HG02571 (cell line): ENCODE results near the gene WAPL.
"Not testable (repeated sequence)": the region's sequence is repeated elsewhere in the genome, so short reads cannot be mapped to it uniquely, and the experiment has no call there.

ENCODE experiments used
- ATAC-seq: cut with Tn5 transposase; IDR thresholded peaks from one replicate; pipeline ENCODE4 v1.9.1; 2021; ENCODE audit warnings: mild to moderate bottlenecking, moderate library complexity; ENCODE audit not compliant: unreplicated experiment

WAPL gene, protein sequence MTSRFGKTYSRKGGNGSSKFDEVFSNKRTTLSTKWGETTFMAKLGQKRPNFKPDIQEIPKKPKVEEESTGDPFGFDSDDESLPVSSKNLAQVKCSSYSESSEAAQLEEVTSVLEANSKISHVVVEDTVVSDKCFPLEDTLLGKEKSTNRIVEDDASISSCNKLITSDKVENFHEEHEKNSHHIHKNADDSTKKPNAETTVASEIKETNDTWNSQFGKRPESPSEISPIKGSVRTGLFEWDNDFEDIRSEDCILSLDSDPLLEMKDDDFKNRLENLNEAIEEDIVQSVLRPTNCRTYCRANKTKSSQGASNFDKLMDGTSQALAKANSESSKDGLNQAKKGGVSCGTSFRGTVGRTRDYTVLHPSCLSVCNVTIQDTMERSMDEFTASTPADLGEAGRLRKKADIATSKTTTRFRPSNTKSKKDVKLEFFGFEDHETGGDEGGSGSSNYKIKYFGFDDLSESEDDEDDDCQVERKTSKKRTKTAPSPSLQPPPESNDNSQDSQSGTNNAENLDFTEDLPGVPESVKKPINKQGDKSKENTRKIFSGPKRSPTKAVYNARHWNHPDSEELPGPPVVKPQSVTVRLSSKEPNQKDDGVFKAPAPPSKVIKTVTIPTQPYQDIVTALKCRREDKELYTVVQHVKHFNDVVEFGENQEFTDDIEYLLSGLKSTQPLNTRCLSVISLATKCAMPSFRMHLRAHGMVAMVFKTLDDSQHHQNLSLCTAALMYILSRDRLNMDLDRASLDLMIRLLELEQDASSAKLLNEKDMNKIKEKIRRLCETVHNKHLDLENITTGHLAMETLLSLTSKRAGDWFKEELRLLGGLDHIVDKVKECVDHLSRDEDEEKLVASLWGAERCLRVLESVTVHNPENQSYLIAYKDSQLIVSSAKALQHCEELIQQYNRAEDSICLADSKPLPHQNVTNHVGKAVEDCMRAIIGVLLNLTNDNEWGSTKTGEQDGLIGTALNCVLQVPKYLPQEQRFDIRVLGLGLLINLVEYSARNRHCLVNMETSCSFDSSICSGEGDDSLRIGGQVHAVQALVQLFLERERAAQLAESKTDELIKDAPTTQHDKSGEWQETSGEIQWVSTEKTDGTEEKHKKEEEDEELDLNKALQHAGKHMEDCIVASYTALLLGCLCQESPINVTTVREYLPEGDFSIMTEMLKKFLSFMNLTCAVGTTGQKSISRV (N-terminal part only)

DNA sequence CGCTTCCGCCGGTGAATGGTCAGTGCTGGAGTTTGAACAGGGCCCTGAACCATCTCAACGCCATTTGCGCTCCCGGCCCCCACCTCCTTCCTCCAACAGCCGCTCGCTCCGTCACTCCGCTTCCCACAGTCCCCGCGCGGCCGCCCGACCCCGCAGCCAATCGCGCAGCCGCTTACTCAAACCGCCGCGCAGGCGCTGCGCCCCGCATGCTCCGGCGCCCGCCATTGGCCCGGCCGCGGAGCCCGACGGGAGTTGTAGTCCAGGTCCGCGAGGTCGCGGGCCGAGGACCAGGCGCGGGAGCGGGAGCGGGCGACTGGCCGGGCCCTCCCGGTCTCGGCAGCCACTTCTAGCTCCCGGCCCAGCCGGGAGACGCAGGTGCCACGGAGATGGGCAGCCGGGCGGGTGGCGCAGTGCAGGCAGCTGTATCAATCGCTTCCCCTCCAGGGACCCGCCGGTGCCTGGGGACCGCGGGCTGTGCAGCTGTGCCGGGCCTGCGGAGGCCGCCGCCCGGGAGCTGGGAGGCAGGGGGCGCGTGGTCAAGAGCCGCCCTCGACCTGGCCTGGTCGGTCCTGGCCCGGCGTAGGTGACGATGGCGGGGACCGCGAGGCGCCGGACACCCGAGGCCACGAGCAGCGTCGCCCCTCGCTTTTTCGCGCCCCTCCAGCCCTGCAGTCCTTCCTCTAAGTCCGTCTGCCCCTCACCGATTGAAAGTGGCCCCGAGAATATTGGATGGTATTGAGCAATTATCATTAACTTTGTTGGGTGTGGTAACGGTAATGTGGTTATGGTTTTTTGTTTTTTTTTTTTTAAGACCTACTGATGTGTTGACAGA, at the start of gene WAPL:
Gene WAPL, minus strand, starts transcription at position 115 of the 832 bp plus-strand sequence. CDS start 3,723 bp downstream, outside the sequence.
- ATAC-seq = peak; percentile 90

DNA sequence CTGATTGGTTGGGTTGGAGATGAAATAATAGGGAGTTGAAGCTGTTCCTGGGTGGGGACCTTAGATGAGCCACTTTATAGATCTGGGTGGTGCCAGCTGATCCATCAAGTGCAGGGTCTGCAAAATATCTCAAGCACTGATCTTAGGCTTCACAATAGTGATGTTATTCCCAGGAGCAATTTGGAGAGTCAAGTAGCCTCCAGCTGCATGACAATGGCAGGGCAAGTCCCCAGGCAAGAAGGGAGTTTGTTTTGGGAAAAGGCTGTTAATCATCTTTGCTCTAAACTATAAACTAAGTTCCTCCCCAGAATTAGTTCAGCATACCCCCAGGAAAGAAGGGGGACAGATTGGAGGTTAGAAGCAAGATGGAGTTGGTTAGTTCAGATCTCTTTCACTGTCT, 47.7 kb upstream of the WAPL start:
- ATAC-seq = no peak

DNA sequence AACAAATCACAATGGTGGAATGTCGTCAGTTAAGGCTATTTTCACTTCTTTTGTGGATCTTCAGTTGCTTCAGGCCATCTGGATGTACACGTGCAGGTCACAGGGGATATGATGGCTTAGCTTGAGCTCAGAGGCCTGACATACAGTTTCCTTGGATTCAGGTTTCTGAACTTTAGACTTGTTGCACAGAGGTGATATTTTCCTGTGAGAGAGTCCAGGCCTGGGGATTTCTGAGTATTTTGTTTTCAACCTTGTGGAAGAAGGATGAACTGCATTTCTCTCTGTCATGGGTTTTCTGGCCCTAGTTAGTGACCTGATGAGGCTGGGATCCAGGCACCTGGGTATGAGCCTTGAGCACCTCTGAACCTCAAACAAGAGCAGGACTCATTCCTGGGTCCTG, 44.9 kb upstream of the WAPL start:
- ATAC-seq = not testable (repeated sequence)

DNA sequence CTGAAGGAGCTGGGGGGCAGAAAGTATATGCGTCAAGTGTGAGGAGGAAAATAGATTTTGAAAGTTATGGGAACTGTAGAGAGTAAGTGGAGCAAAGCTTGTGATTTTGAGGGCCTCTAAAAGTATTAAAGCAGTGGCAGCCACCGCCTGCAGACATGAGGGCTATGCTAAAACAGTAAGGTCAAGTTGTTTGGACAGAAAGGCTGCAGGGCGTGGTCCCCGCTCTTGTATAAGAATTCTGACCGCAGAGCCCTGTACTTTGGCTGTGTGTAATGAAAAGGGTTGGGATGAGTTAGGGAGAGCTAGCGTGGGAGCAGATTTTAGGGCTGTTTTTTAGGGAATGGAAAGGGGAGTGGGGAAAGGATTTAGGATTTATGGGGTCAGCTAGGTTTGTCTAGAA, 41.7 kb upstream of the WAPL start:
- not testable (repeated sequence) for ATAC-seq

DNA sequence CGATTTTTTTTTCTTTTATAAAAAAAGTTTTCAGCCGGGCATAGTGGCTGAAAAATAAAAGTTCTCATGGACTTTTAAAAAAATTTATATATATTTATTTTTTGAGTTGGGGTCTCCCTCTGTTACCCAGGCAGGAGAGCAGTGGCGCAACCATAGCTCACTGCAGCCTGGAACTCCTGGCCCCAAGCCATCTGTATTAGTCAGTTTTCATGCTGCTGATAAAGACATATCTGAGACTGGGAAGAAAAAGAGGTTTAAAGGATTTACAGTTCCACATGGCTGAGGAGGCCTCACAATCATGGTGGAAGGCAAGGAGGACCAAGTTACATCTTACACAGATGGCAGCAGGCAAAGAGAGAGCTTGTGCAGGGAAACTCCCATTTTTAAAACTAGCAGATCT, 37.1 kb upstream of the WAPL start:
- not testable (repeated sequence) for ATAC-seq

DNA sequence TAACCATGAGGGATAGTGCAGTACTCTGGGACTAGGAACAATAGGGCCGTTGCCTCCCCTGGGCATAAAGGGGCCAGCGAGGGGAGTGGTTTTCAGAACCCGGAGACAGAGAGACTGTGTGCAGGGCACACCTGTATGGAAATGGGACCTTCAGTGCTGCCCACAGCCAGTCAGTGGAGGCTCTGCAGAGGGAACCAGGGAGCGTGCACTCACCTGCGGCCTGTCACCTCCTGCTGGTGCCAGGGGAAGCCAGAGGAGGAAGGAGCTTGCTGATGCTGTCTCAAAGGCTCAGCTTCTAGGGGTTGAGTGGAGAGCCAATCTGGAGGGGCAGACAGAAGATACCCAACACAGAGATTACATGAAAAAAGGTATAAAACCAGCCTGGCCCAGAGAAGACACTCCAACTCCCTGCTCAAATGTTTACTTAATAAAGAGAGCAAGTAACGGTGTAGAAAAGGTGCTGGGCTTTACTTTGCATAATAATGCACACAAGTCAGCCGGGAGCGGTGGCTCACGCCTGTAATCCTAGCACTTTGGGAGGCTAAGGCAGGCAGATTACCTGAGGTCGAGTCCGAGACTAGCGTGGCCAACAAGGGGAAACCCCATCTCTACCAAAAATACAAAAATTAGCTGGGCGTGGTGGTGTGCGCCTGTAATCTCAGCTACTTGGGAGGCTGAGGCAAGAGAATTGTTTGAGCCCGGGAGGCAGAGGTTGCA, 35.5 kb upstream of the WAPL start:
- ATAC-seq = no peak

DNA sequence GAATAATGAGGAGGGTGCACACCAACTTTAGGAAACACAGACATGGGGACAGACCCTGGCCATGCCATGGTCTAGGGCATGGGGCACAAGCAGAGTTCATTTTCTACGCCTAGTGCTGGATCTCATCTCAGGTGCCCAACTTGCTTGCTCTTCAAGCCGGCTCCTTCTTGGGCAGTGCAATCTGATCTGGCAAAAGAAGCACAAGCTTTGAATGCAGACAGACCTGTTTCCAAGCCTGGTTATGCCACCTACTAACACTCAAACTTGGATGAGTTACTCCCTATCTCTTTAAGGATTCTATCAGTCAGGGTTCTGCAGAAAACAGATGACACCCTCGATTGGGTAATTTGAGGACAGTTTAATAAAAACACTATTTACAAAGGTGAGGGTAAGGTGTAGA, 34.9 kb upstream of the WAPL start:
- no peak for ATAC-seq

DNA sequence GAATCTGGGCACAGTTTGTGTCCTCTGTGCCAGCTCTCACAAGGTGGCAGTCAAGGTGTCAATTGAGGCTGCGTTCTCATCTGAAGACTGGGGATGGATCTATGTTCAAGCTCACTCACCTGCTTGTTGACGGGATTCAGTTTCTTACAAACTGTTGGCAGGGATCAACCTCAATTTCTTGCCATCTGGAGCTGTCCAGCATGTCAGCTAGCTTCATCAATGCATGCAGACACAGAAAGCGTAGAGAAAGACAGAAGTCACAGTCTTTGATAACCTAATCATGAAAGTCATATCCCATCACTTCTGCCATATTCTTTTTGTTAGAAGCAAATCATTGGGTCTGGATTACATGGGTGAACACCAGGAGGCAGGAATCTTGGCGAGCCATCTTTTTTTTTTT, 32.0 kb upstream of the WAPL start:
- ATAC-seq = no peak

DNA sequence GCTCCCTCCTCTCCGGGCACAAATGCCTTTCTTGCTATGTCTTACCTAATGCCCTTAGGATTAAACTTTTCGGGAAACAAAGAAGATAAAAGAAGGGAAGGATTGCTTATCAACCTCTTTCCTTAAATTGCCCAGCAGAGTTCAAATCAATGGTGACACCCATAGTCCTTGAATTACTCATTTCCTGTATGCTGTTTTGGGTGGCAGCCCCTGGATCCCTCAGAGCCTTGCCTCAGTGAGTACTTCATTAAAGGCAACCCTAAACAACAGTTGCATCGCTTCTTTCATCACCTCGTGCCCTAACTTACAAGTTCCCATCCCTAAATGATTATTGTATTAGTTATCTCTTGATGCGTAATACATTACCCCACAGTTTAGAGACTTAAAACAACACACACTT, 31.6 kb upstream of the WAPL start:
- no peak for ATAC-seq

DNA sequence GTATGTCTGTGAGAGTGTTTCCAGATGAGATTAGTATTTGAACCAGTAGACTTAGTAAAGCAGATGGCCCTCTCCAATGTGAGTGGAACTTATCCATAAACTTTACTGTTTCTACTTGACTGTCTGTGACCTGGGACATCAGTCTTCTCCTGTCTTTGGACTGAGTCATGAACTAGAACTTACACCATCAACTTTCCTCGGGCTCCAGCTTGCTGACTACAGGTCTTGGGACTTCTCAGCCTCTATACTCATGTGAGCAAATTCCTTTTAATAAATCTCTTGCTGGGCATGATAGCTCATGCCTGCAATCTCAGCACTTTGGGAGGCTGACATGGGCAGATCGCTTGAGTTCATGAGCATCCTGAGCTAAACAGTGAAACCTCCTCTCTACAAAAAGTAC, 25.7 kb upstream of the WAPL start:
- no peak for ATAC-seq

DNA sequence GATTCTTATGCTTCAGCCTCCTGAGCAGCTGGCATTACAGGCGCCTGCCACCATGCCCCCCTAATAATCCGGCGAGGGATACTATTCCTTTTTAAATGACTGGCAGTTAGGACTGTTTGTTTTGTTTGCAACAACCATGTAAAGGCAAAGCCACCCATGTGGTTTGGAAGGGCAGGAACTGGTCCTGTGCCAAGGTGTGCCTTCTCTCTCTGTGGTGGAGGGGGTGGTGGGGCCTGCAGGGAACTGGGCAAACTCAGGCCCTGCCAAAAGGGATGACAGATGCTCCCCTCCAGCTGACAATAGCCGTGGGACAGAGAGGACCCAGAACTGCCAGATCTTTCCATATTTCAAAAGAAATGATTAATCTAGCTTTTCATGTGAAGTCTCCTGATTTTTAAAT, 23.5 kb upstream of the WAPL start:
- no peak for ATAC-seq

DNA sequence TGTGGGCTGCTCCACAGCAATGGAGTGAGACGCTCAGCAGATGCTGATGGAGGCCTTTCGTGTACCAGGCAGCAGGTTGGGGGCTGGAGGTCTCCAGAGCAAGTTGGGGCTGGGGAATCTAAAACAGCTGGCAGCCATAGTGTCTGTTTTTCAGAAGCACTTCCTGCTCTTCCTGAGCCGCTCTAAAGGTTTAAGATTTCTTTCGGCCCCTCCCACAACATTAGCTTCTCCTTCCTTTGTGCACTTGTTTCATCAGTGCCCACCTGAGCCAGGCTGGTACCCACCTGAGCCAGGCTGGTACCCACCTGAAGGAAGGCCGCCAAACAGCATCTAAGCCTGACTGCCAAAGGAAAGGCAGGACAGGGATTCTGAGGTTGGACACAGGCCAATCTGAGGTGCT, 18.4 kb upstream of the WAPL start:
- ATAC-seq = no peak

DNA sequence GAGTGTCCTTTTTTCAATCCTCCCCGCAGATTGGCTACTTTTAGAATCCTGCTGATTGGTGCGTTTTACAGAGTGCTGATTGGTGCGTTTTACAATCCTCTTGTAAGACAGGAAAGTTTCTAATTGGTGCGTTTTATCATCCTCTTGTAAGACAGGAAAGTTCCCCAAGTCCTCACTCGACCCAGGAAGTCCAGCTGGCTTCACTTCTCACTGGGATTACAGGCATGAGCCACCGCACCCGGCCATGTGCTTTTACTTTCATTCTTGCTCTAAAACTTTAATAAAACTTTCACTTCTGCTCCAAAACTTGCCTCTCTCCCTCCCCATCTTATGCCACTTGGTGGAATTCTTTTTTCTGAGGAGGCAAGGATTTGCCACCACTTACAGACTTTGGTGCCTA, 17.0 kb upstream of the WAPL start:
- no peak for ATAC-seq

DNA sequence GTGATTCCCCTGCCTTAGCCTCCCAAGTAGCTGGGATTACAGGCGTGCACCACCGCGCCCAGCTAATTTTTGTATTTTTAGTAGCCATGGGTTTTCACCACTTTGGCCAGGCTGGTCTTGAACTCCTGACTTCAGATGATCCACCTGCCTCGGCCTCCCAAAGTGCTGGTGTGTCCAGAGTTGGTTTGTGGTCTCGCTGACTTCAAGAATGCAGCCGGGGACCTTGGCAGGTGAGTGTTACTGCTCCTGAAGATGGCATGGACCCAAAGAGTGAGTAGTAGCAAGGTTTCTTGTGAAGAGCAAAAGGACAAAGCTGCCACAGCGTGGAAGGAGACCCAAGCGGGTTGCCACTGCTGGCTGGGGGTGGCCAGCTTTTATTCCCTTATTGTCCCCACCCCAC, 16.4 kb upstream of the WAPL start:
- not testable (repeated sequence) for ATAC-seq

DNA sequence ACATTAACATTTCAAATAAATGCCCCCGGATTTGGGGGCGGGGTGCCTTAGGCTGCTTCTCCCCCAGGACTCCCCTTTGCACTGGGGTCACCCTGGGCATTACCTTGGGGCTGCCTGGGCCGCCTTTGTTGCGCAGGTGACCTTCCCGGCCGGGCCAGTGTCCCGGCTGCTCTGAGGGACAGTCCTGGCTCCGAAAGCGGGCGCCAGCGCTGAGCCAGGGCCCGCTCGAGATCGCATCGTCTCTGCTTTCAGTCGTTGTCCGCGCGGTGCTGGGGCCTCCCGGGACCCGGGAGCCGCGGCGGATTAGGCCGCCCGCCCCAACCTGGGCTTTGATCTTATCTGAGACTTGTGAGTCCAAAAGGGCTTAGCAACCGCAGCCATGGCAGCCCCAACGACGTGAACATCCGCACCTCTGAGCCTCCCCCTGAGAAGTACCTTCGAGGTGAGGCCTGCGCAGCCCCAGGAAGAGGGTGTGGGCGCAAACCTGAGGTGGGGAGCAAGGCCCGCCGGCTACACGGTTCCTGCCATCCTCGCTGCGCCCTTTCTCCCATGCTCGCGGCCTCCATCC, 14.8 kb upstream of the WAPL start:
- no peak for ATAC-seq

DNA sequence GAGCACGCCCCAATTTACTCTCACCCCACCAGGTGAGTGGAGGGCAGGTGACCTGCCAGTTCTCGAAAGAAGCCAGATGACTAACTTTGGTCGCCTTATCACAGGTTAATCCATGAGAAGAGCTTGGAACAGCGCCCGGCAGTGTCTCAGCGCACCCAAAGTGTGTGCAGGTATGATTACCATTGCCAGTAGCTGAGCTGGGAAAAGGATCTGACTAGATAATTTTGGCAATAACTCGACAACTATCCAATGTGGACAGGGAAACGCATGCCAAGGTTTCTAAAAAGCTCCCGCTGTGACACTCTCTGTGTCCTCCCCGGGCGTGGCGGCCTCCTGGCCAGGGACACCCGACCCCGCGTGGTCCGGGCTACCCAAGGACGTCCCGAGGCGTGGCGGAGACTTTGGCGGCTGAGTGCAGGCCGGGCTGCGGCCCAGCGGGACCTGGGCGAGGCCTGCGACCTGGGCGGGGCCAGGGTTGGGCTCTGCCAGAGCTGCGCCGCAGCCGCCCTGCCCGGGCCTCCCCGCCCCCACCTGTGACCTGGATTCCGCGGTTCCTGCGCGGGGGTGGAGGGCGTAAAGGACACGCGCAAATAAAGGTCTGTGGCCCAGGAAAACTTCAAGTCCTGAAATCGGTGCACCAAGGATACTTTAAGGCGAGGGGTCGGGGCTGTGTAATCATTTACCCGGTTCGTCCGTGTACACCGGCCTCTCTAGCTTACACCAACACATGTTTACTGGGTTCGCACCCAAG, 13.7 kb upstream of the WAPL start:
- peak; percentile 73 for ATAC-seq

DNA sequence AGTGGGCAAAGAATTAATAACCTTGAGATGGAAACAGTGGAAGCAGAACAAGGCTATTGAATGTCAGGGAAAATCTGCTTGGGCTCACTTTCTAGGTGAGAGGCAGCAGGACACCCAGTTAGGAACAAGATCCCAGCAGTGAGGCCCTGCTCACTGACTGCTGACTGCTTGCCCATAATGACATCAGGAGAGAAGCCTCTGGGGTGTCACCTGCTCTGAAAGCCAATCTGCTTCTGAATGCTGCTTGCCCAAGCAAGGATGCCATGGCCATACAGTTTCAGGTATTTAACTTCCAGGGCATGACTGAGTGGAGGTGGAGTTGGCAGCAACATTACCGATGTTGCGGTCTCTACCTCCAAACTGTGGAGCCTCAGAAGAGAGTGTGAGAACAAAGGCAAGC, 11.7 kb upstream of the WAPL start:
- ATAC-seq = no peak

DNA sequence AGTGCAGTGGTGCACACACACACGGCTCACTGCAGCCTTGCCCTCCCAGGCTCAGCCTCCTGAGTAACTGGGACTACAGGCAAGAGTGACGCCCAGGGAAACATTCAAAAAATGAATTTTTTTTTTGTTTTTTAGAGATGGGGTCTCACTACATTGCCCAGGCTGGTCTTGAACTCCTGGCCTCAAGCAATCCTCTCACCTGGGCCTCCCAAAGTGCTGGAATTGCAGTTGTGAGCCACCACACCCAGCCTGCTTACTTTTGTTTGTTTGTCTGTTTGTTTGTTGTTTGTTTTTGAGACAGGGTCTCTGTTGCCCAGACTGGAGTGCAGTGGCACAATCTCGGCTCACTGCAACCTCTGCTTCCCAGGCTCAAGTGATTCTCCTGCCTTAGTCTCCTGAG, 7.1 kb upstream of the WAPL start:
- ATAC-seq = not testable (repeated sequence)

DNA sequence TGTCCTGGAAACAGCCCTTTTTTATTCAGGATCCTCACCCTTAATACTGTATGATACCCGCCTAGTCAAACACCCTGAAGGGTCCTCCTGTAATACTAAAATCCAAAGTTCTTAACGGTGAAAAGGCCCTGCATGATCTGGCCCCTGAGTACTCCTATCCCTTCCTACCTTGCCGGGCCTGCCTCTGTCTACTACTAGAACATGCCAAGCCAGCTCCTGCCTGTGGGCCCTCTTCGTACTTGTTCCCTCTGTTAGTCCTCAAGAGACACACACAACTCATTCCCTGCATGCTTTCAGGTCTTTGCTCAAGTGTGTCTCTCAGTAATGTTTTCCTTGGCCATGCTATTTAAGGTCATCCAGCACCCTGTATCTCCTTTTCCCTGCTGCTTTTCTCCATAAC, 5.0 kb upstream of the WAPL start:
- ATAC-seq = no peak
